SK-N-SH treated with all-trans-retinoic acid at 6 μM for 48 hours (cell line): ENCODE data around the gene ANKRD44.

Experiments used
- ARNTL ChIP-seq: fragments of 450-650 bp; formaldehyde crosslinking; IDR thresholded peaks from 2 replicates; pipeline ENCODE4 v1.5.0; 2020; ENCODE audit warnings: low read depth, mild to moderate bottlenecking, moderate library complexity, borderline replicate concordance
- BACH2 ChIP-seq: fragments of 250-450 bp; sonication (Bioruptor Pico); IDR thresholded peaks from 2 replicates; pipeline ENCODE4 v1.9.0; 2021; ENCODE audit warnings: mild to moderate bottlenecking, borderline replicate concordance
- CSRNP3 ChIP-seq: fragments of 250-450 bp; sonication (Bioruptor Pico); IDR thresholded peaks from 2 replicates; pipeline ENCODE4 v1.5.1; 2021; ENCODE audit warnings: mild to moderate bottlenecking, moderate library complexity
- PPARA ChIP-seq: fragments of 250-450 bp; sonication (Bioruptor Pico); IDR thresholded peaks from 2 replicates; pipeline ENCODE4 v1.5.0; 2020; ENCODE audit warnings: mild to moderate bottlenecking, borderline replicate concordance
- RARB ChIP-seq: fragments of 250-450 bp; sonication (Bioruptor Pico); IDR thresholded peaks from 2 replicates; pipeline ENCODE4 v1.8.0; 2021; ENCODE audit warnings: mild to moderate bottlenecking, moderate library complexity
- TOX ChIP-seq: fragments of 250-450 bp; sonication (Bioruptor Pico); IDR thresholded peaks from 2 replicates; pipeline ENCODE4 v1.8.0; 2021; ENCODE audit warnings: mild to moderate bottlenecking, moderate library complexity, borderline replicate concordance
- ZFP30 ChIP-seq: fragments of 450-650 bp; formaldehyde crosslinking; IDR thresholded peaks from 2 replicates; pipeline ENCODE4 v1.5.0; 2022; ENCODE audit warnings: mild to moderate bottlenecking, moderate library complexity

- TF ChIP-seq CSRNP3 (no peak), ZFP30 (CRISPR knock-in tag) (no peak), RARB (CRISPR knock-in tag) (no peak), TOX (CRISPR knock-in tag) (no peak), BACH2 (no peak), ARNTL (CRISPR knock-in tag) (no peak), PPARA (CRISPR knock-in tag) (no peak)
These were observed 94.1 kb downstream of the ANKRD44 start for GRCh38 chr2:197216361-197216979.
